IMR-90 (cell line): Measurements from ENCODE around the gene COL11A2.

Experiments used
- CHD1 ChIP-seq: IDR thresholded peaks from 2 replicates; pipeline ENCODE4 v1.6.1; 2012; ENCODE audit warnings: low read depth, low read length, improper control_type of control experiment
- CTCF ChIP-seq: conservative IDR thresholded peaks from 2 replicates; pipeline ENCODE4 v1.5.1; 2012; ENCODE audit warnings: mild to moderate bottlenecking, low read depth, low read length, improper control_type of control experiment
- MAZ ChIP-seq: IDR thresholded peaks from 2 replicates; pipeline ENCODE4 v1.6.1; 2012; ENCODE audit warnings: low read depth, mild to moderate bottlenecking, low read length, improper control_type of control experiment, moderate library complexity, borderline replicate concordance
- POLR2A ChIP-seq: IDR thresholded peaks from 2 replicates; pipeline ENCODE4 v1.6.1; 2012; ENCODE audit warnings: mild to moderate bottlenecking, low read depth, low read length
- RAD21 ChIP-seq: IDR thresholded peaks from 2 replicates; pipeline ENCODE4 v1.6.1; 2012; ENCODE audit warnings: low read length, improper control_type of control experiment
- RCOR1 ChIP-seq: IDR thresholded peaks from 2 replicates; pipeline ENCODE4 v1.6.1; 2012; ENCODE audit warnings: mild to moderate bottlenecking, low read length, improper control_type of control experiment; ENCODE audit not compliant: insufficient replicate concordance
- RFX5 ChIP-seq: IDR thresholded peaks from 2 replicates; pipeline ENCODE4 v1.8.0; 2012; ENCODE audit warnings: low read depth, mild to moderate bottlenecking, low read length, moderate library complexity
- SMC3 ChIP-seq: fragments of 150-350 bp; IDR thresholded peaks from 2 replicates; pipeline ENCODE4 v1.6.1; 2016; ENCODE audit warnings: low read depth, mild to moderate bottlenecking, antibody characterized with exemption, low read length, moderate library complexity
- USF2 ChIP-seq: fragments of 150-350 bp; IDR thresholded peaks from 2 replicates; pipeline ENCODE4 v1.6.1; 2017; ENCODE audit warnings: mild to moderate bottlenecking, antibody characterized with exemption, low read length, low read depth

GRCh38 chr6:33114406-33114805 lies 77.9 kb downstream of the COL11A2 start:
- TF ChIP-seq POLR2A (no peak), USF2 (no peak), CTCF (no peak), CHD1 (no peak), RAD21 (no peak), RFX5 (no peak), MAZ (no peak), SMC3 (no peak), RCOR1 (no peak)
